MM.1S (cell line): ENCODE measurements around the gene FAM81B.

Experiments used
- CTCF ChIP-seq: fragments of 300-600 bp; sonication (generic); IDR thresholded peaks from 2 replicates; pipeline ENCODE4 v1.5.1; 2016; ENCODE audit warnings: antibody characterized with exemption, low read length, mixed read lengths
- EZH2phosphoT487 ChIP-seq: fragments of 300-600 bp; sonication (generic); IDR thresholded peaks from 2 replicates; pipeline ENCODE4 v1.6.1; 2018; ENCODE audit warnings: antibody characterized with exemption, low read length

GRCh38 chr5:95358320-95358719 is 32.8 kb upstream of the FAM81B start:
- TF ChIP-seq CTCF (no peak), EZH2phosphoT487 (no peak)
